HG03457 (cell line): ENCODE data around the gene CDC45.

ENCODE experiments used
- ATAC-seq: cut with Tn5 transposase; IDR thresholded peaks from one replicate; pipeline ENCODE4 v1.9.1; 2021; ENCODE audit warnings: moderate number of reproducible peaks; ENCODE audit not compliant: unreplicated experiment

The CDC45 gene

DNA sequence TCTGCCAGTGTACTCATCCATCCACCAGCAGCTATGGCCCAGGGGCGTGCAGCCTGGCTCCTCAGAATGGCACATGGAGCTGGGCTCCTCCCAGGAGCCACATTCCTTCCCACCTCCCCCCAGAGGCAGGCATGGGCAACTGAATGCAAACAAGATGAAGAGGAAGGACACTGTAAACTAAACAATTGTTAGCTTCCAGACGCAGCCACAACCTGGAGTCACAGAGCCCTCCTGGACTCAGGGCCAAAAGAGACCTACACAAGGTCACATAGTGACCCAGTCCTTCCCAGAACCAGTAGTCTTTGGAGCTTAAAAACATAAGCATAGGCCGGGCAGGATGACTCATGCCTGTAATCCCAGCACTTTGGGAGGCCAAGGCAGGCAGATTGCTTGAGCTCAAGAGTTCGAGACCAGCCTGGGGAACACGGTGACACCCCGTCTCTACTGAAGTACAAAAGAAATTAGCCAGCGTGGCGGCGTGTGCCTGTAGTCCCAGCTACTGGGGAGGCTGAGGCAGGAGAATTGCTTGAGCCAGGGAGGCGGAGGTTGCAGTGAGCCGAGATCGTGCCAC, 75.2 kb downstream of the CDC45 start:
- ATAC-seq, result no peak

GRCh38 chr22:19555651-19556050, 75.9 kb downstream of the CDC45 start:
- no peak for ATAC-seq

DNA sequence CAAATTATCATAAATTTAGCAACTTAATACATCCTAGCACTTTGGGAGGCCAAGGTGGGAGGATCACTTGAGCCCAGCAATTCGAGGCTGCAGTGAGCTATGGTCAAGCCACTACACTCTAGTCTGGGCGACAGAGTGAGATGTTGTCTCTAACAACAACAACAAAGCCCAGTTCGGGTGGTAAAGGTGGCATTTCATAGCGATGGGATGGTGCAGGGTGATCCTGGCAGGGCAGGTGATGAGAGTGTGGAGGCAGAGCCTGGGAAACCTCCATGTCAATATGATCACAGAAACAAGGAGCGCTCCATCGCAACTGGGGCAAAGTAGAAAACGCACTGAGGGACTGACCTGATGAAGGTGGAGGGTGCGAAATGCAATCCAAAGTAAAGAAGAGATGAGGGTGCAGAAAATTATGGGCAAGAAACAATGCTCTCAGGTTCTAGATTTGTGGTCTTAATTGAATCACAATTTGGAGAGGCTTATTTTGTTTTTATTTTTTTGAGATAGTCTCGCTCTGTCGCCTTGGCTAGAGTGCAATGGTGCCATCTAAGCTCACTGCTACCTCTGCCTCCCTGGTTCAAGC, 77.3 kb downstream of the CDC45 start:
- no peak for ATAC-seq

GRCh38 chr22:19559324-19559811, 79.6 kb downstream of the CDC45 start:
- ATAC-seq, result no peak

DNA sequence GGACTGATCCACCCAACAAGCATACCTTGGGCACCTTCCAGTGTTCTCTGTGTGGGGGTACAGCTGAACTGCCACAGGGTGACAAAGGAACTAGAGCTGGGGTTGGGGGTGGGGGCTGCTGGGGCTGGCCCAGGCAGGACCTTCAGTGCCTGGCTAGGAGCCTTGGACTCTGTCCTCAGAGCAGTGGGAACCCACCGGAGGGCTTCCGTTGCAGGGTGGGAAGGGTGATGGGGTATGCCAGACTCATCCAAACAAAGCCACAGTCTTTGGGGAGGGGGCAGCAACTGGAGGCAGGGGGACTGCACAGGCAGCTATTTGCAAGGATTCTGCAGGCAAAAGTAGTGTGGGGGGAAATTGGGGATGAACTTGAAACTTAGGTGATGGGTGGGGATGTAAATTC, 80.2 kb downstream of the CDC45 start:
- no peak for ATAC-seq

DNA sequence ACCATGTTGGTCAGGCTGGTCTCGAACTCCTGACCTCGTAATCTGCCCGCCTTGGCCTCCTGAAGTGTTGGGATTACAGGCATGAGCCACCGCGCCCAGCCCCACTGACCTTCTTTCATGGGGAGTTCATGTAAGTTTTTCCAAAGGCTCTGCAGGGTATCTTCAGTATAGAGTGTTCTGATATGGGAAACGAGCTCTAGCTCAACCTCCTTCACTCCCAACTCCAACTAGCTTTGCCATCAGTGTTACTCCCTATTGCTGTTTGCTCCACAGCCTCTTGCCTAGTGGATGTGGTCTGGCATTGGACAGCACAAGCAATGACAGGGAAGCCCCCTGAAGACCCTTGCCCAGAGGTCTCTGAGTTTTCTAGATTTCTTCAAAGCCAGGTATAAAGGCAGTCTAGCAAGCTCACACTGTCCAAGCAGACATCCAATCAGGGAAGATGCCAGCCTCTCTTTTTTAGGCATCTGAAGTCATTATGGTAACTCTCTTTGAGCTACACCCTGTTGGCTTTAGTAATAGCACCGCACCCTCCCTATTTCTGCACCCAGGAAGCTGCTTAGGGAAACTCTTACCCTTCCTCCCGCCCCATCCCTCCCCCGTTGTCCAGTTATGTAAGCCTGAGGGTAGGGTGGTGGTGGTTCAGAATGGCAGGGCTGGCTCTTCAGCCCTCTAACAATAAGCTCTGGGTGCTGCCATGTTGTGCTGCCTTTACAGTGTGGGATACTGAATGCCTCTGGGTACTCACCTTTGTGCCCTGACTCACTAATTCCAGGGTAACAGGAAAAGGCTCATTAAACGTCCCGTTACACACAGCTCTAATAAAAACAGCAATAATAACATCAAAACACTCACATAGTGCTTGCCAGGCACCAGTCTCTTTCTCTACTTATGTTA, 85.9 kb downstream of the CDC45 start:
- no peak for ATAC-seq

DNA sequence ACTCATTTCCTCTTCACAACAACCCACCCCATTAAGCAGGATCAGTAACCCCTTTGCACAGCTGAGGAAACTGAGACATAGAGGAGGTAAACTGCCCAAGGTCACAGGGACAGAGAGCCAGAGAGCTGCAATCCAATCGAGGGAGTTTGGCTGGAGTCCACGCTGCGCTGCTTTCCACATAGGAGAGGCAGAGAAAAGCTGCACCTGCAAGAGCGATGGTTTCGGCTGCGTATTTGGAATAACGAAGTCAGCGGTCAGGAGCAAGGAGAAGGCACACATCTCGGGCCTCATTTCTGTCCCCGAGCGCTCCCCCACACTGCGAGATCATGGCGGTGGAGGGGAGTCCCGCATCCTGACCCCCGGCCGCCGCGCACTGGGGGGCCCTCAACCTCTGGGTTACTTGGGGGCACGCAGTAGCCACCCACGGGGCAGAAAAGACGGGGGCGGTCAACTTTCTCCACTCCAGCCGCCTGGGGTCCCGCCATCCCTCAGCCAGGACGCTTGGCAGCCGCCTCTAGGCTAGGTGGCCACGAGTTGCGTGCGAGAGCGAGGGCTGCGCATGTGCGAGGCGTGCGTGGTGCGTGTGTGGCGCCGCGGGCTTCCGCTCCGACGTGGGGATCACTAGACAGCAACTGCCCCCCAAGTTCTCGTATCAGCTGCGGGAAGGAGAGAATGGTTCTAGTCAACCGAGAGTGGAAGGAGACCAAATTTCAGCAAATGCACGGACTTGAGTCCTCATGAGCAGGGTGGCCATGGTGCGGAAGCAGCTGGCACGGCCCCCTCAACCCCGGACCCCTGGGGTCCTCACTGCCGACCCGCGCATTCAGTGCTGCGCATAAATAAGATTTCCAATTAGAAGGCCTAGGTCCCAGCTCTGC, 86.8 kb downstream of the CDC45 start:
- no peak for ATAC-seq

DNA sequence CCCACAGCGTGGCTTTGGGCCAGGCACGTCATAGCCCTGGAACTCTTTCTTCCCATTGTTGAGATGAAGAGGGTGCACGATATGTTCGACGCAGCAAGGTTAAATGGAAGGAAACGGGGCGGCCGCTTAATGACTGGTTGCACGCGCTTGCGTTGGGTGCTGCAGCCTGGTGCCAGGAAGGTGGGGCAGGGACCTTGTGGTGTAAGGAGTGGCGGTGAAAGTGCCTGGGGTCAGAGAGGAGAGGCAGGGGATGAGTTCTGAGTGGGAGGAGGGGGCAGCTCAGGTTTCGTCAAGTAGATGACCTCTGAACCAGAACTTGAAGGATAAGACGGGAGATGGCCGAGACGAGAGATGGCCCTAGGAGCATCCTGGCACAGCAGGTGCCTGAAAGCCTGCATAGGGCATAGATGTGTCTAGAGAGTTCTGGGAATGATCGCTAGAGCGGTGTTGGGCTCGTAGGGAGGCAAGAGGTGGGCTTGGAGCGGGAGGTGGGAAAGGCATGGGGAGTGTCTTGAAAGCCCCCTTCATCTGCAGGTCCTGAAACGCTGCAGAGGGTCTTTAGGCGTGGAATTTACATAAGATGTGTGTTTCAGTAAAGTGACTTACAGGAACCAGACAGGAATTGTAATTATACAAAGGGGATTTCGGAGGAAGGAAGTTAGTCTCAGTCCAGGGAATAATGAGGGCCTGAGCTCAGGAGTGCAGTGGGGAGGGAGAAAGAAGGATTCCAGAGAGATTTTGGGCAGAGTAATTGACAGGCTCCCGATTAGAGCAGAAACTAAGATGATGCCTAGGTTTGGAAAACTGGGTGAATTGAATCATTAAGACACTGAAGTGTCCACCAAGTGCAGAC, 87.7 kb downstream of the CDC45 start:
- ATAC-seq, result no peak

DNA sequence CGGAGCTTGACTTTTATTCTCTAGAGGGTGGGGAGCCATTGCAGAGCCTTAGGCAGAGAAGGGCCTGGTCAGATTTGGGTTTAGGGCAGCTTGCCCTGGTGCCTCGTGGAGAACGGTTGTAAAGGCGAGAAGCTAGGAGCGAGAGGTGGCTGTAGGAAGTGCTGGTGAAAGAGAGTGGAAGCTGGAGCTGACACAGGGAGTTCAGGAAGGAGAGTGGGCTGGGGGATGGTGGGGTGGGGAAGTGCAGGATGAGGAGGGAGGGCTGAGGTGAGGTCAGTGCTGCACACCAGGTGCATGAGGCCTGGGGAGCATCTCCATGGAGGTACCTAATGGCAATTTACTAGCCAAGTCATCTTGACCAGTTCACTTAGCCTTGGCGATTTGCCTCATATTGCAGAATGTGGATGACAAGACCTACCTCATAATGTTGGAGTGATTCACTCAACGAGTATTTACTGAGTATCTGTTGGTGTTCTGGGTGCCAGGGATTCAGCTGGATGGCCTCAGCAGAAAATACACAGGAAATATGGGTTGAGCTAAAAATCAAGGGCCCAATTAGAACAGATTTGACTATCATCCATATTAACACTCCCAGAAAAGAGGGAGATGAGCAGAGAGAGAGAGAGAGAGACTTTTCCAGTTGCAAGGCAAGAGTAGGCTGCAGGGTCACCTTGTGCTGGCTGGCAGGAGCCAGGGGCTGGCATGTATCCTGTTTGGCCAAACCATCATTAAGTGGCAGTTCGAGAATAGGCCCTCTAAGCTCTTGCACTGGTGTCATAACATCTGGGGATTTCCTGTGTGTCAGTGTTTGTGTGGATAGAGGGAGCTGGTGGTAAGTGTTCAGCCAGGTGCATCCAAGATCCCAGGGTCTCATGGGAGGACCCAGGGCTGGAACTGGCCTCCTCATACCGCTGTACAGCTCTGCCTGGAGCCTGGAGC, 88.9 kb downstream of the CDC45 start:
- ATAC-seq, result no peak

DNA sequence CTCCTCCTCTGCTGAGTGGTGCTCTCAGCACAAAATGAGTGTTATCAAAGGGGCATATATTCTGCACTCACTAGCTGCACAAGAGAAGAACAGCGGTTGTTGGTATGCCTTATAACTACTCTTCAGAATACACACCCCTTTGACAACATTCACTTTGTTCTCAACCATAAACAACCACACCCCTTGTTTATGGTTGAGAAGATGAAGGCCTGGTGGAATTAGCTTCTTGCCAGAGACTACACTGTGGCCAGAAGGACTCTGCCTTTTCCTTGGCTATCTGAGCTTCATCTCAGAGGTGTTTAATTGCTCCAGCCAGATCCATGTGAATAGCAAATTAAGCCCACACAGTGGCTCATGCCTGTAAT, 89.5 kb downstream of the CDC45 start:
- ATAC-seq, result no peak

- ATAC-seq, result no peak
Observed at GRCh38 chr22:19569976-19570375, 90.3 kb downstream of the CDC45 start.
